Inflammatory macrophage (primary cell): ENCODE data around the gene ATRIP.
A peak's percentile ranks its signal among the peaks of the same experiment; 100 is the strongest.

Experiments
- DNase-seq, 2 donors: peaks; one replicate each; pipeline ENCODE4 v3.0.0-alpha.2; 2020 to 2022

ATRIP gene

GRCh38 chr3:48505146-48505545, 58.6 kb downstream of the ATRIP start:
- DNase-seq = no peak

- DNase-seq = no peak
Observed at GRCh38 chr3:48505968-48506504, 59.5 kb downstream of the ATRIP start.

GRCh38 chr3:48507256-48508061, 60.9 kb downstream of the ATRIP start:
- peak in 1 of 2 donors; percentile 33 for DNase-seq

DNA sequence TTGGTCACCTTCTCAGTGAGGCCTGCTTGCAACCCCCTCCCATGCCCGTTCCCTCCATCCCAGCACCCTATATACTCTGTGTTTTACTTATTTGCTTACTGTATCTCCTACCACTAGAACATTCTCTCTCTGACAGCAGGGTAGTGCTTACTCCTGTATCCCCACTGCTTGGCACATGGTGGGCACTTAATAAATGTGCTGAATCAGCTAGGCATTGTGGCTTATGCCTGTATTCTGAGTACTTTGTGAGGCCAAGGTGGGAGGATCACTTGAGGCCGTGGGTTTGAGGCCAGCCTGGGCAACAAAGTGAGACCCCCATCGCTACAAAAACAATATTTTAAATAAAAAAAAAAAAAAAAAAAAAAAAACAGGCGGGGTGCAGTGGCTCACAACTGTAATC, 65.0 kb downstream of the ATRIP start:
- no peak for DNase-seq

DNA sequence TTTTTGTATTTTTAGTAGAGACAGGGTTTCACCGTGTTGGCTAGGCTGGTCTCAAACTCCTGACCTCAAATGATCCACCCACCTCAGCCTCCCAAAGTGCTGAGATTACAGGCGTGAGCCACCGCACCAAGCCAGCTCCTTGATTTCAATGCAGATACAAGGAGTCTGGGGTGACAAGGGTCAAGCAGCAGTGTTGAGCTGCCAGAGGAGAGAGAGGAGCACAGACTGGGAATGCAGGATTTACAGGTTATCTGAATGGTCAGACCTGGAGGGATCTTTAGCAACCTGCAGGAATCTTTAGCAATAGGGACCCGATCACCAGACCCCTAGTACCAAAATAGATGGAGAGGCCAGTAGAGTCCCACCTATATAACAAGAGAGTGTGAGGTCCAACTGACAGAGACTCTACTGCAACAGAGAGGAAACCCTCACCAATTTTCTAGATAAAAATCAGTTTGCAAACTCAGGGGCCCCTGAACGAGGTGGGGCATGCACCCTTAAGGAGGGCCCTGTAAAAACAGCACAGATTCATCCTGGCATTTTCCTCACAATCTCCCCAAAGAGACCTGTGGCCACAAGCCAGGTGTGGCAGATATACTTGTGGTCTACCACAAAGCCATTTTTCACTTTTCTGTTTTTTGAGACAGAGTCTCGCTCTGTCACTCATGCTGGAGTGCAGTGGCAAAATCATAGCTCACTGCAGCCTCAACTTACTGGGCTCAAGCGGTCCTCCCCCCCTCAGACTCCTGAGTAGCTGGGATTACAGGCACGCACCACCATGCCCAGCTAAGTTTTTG, 68.1 kb downstream of the ATRIP start:
- DNase-seq = no peak
